ENCODE data around the gene GSTM4.

- TF ChIP-seq CTCF (IDR thresholded peaks at IDR 0.05 in 8 of 11, conservative IDR thresholded peaks at IDR 0.05 in 3 of 11) = peak in 3 of 11 experiments; percentile 14 to 16 (median 15)
- TF ChIP-seq POLR2A (IDR thresholded peaks at IDR 0.05) = no peak
- peak; percentile 79 to 87 (median 83) for TF ChIP-seq POLR2AphosphoS5 (IDR thresholded peaks at IDR 0.05)
Measured at GRCh38 chr1:109655615-109656519, at the start of gene GSTM4.

Data from spleen (tissue), 7 donors.